Coronary artery (tissue), 2 donors: ENCODE results near the gene GP1BA.
"Not testable (repeated sequence)": the region's sequence is repeated elsewhere in the genome, so short reads cannot be mapped to it uniquely, and the experiment has no call there.

ENCODE experiments used
- DNase-seq: peaks from one replicate; pipeline ENCODE4 v3.0.0-alpha.2; 2017; ENCODE audit warnings: low spot score
- H3K27ac ChIP-seq, 2 donors: fragments of 200-600 bp; sonication (generic); one replicate each; pipeline ENCODE4 v1.5.1; 2016 to 2019
- H3K4me3 ChIP-seq: fragments of 200-600 bp; sonication (generic); 2 replicates; pipeline ENCODE4 v1.5.1; 2016; ENCODE audit warnings: mild to moderate bottlenecking, moderate library complexity
- CTCF ChIP-seq: fragments of 200-600 bp; sonication (generic); IDR thresholded peaks from one replicate; pipeline ENCODE4 v1.5.1; 2019; ENCODE audit warnings: antibody characterized with exemption

Gene GP1BA

DNA sequence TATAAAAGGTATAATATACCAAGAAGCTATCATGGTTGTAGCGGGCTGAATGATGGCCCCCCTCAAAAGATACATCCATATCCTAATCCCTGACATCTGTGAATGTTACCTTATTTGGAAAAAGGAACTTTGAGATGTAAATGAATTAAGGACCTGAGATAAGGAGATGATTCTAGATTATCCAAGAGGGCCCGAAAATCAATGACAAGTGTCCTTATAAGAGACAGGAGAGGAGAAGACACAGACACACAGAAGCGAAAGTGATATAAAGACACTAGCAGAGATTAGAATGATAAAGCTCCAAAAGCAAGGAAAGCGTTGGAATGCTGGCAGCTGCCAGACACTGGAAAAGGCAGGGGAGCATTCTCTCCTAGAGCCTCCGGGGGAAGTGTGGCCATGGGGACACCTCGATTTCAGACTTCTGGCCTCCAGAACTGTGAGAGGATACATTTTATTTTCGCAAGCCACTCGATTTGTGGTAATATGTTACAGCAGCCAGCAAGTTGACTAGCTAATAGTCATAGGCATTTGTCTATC lies 12.5 kb upstream of the GP1BA start:
- Histone ChIP-seq H3K4me3 (no peak overlapping the region), H3K27ac (no peak overlapping the region)
- DNase-seq = no peak
- no peak for TF ChIP-seq CTCF

DNA sequence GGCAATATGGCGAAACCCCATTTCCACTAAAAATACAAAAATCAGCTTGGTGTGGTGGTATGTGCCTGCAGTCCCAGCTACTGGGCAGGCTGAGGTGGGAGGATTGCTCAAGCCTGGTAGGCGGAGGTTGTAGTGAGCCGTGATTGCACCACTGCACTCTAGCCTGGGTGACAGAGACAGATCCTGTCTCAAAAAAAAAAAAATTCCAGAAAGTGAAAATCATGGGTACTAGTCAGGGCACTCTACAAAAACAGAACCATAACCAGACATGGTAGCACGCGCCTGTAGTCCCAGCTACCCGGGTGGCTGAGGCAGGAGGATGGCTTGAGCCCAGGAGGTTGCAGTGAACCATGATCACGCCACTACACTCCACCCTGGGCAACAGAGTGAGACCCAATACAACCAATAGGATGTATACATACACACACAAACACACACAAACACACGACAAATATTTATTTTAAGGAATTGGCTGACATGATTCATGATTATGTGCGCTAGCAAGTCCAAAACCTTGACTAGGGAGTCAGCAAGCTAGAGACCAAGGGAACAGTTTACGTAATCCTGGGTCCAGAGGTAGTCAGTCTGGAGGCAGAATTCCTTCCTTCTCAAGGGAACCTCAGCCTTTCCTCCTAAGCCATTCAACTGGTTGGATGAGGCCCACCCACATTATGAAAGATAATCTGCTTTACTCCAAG lies 11.6 kb upstream of the GP1BA start:
- no peak for DNase-seq
- no peak for TF ChIP-seq CTCF
- Histone ChIP-seq H3K27ac (no peak overlapping the region), H3K4me3 (no peak overlapping the region)

DNA sequence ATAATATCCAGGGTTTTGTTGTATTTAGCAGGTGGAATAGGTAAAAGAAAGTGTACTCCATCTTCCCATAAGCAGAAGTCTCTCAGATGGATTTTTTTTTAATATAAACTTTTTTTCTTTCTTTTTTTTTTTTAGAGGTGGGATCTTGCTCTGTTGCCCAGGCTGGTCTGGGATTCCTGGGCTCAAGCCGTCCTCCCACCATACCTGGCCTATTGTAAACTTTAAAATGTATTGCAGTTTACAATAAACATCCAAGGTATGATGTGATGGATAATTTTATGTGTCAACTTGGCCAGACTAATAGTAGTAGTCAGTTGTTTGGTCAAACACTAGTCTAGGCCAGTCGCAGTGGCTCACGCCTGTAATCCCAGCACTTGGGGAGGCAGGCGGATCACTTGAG lies 10.8 kb upstream of the GP1BA start:
- Histone ChIP-seq H3K4me3 (no peak overlapping the region), H3K27ac (no peak overlapping the region)
- TF ChIP-seq CTCF = no peak
- DNase-seq = no peak

GRCh38 chr17:4926577-4927335 lies 5.3 kb upstream of the GP1BA start:
- not testable (repeated sequence) for DNase-seq, H3K27ac ChIP-seq, H3K4me3 ChIP-seq

- TF ChIP-seq CTCF = no peak
- DNase-seq = no peak
- Histone ChIP-seq H3K4me3 (no peak overlapping the region), H3K27ac (no peak overlapping the region)
Observed at GRCh38 chr17:4928881-4929280, 3.2 kb upstream of the GP1BA start.

- no peak for DNase-seq
- Histone ChIP-seq H3K27ac (no peak overlapping the region), H3K4me3 (no peak overlapping the region)
- TF ChIP-seq CTCF = no peak
Observed at GRCh38 chr17:4932756-4933155, 679 bp downstream of the GP1BA start.

DNA sequence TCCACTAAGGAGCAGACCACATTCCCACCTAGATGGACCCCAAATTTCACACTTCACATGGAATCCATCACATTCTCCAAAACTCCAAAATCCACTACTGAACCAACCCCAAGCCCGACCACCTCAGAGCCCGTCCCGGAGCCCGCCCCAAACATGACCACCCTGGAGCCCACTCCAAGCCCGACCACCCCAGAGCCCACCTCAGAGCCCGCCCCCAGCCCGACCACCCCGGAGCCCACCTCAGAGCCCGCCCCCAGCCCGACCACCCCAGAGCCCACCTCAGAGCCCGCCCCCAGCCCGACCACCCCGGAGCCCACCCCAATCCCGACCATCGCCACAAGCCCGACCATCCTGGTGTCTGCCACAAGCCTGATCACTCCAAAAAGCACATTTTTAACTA lies 1.6 kb downstream of the GP1BA start:
- TF ChIP-seq CTCF = no peak
- Histone ChIP-seq H3K27ac (no peak overlapping the region), H3K4me3 (no peak overlapping the region)
- DNase-seq = no peak
